HG03175 (cell line): Measurements from ENCODE around the gene EFNB2.

Source experiments
- ATAC-seq: cut with Tn5 transposase; IDR thresholded peaks from one replicate; pipeline ENCODE4 v1.9.1; 2021; ENCODE audit warnings: mild to moderate bottlenecking, moderate library complexity; ENCODE audit not compliant: unreplicated experiment

EFNB2 gene

DNA sequence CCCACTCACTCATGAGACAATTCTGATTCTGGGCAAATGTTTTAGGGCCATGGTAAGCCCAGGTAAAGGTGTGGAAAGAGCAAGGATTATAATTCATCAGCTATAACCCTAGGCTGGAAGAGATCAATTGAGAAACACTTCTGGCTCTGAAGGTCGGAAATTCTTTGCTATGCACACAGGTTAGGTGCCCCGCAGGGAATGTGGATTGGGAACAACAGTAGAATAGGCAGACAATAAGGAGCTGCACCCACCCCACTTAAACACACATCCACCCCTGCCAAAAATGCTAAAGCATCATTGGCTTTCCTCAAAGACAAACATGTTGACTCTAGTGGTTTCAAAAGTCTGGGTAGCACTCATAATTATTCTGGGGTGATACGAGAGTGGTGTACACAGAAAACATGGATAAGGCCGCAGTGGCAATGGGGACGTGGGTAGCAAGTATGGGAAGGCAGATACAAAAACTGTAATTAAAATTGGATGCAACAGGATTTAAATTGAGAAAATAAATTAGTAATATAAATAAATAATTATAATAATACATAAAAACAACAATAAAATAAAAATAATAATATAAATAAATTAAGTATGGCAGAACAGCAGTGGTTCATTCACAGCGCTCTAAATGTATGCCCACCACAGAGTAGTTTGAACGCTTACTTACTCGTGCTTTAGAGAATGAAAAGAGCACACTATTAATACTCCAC, 8.6 kb downstream of the EFNB2 start:
- no peak for ATAC-seq

DNA sequence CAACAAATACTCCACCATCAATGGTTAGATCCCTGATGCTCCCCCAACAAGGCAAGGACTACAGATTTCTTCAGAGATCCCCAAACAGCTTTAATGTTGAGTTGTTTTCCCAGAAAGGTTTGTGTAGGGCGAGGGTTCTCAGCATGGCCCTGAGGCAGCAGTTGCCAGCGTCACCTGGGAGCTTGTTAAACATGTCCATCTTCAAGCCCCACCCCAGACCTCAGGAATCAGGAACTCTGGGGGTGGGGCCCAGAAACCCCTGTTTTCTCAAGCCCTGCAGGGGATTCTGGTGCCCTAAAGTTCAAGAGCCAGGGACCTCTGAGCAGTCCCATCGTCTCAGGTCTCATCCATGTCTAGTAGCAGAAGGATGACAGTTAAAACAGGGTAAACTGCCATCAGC, 9.6 kb downstream of the EFNB2 start:
- no peak for ATAC-seq

GRCh38 chr13:106524108-106524507, 11.4 kb downstream of the EFNB2 start:
- ATAC-seq = no peak

DNA sequence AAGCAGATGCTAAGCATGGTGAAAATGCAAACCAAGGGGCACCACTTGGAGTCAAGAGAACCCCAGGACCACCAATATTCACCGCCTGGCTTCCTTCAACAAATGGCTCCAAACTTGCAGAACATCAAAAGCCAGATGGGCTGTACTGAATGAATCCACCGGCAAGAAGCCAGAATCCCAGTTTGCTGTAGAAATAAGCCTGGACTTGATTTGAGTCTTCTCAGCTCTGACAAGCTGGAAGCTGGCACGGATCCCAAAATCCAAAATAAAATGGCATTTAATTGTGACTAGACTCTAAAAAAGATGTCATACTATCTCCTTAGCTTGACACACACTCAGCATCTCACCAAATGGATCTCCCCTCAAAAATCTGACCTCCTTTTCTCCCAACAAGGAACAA, 11.9 kb downstream of the EFNB2 start:
- no peak for ATAC-seq

DNA sequence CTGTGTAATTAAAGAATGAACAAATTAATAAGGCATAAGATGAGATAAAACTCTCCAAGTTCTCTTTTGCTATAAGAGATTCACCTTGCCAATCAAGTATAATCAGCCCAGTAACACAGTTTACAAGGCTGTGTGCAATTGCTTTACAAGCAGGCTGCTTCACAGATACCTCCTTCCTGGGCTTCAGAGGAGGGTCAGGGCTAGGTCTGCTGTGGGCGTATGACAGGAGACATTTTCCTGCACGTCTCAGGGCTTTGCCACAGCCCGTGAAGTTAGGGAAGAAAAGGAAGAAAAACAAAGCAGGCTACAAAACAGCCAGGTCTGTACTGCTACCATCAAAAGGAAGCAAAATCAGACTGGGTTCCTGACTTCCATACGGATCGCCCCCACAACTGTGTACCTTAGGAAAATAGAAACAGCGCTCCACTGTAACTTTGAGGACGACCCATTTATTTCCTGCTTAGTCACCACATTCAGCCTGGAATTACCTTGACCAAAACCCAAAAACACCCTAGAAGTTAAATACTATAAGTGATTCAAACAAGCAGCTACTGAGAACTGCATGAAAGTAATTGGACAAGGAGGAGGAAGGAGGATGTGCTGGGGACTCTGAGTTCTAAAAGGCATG, 12.4 kb downstream of the EFNB2 start:
- ATAC-seq = no peak

DNA sequence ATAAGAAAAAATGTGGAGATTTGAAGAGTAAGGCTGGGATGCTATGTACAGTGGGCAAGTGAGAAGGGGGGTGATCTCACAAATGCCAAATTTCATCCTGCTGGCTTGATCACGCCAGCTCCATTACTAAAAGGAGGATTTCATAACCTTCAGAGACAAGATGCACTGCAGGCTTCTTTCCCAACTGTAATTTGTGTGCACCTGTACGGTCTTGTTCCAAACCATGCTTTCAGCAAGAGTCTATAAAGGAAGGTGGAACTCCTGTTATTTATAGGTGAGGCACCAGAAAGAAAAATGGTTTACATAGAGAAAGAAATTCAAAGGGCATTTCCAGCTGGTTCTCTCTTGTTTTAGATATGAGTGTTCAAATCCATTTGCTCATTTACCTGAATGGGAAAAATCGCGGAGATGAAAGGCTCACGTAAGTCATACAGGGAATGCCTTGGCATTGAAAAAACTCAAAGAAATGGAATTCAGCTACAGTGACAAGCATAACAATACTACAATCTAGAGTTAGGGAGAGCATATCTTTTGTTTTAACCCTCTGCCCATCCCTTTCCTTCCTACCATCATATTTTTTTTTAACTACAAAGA, 13.3 kb downstream of the EFNB2 start:
- ATAC-seq = no peak

DNA sequence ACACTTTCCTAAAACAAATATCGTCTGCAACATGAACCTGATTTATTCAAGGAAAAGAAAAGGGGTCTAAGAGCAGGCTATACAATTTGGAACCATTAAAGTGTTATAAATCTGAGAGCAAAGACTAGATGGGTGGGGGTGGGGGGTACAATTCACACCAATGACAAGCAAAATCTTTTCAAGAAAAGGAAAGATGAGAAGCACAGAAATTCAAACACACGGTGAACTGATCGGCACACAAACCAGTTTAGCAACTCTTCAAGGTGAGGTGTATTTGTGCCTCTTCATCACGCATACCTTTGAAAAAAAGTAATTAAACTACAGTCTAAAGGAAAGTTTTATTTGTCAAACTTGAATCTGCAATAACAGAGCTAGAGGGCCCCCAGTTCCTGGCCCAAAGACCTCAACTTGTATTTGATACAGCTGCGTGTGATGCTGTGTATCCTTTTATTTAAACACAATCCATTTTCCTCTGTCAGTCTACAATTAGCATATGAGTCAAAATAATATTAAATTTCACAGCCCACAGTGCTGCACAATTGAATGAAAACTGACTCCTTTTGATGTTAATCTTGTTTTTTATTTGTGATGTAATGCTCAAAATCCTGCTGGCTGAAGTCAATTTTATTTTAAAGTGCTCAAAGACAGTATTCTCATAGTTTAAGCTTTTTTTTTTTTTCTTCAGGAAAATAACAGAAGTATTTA, 14.2 kb downstream of the EFNB2 start:
- ATAC-seq = no peak

GRCh38 chr13:106520251-106521054, 15.0 kb downstream of the EFNB2 start:
- no peak for ATAC-seq

DNA sequence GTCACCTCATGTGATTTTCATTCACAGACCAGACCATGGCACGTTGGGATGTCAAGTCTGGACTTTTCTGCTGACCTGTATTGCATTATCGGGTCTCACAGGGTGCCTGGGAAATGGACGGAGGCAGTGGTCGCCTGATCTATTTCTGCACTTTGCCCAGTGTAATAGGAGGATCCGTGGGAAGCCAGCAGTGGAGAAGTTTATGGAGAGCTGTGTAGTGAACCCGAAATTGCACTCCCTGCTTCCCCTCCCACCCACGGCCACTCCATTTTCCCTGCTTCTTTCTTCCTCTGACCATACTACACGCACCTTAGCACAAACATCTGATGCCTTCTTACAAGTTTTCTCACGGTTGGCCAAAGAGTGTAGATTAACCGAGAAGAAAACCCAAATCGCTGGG, 16.9 kb downstream of the EFNB2 start:
- ATAC-seq = no peak

- no peak for ATAC-seq
Observed at GRCh38 chr13:106517109-106517847, 18.2 kb downstream of the EFNB2 start.

- ATAC-seq = no peak
Observed at GRCh38 chr13:106515635-106516254, 19.7 kb downstream of the EFNB2 start.

- no peak for ATAC-seq
Observed at GRCh38 chr13:106514928-106515634, 20.4 kb downstream of the EFNB2 start.

DNA sequence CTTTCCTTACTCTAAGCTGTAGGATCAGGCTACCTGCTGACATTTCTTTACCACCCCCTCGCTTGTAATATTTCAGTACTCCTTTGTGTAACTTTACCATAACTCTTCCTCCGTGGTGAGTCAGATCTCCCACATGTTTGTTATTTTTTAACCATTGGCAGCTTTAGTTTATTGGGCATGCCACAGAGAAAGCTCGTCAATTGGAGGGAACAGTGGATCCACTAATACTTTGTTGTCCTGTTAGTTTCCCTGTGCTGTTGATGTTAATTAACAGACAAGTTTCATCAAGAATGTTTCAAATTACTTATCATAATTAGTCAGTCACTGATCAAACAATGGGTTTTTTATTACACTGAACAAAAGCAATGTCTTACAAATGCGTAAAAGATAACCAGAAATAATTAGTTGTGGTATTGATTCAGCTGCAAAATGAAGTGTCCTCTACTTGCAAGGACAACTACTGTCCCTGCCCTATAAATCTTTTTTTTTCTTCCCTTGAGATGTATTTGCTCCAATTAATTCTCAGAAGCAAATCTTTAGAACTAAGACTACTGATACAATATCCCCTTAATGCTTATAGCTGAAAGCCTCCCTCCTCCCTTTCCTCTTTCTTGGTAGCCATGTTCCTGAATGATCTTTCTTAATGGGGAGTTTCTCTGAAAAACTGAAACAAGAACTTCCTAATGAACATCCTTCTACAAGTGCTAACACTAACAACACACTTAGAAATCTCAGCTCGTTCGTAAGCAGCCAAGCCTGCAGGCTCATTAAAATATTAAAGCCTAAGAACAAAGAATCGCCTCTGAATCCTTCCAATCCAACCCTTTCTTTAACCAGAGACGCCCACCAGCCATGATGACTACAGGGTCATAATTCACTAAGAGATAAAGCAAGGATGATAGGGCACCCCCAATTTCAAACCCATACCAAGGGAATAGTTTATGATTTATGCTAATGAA, 22.2 kb downstream of the EFNB2 start:
- ATAC-seq = no peak

DNA sequence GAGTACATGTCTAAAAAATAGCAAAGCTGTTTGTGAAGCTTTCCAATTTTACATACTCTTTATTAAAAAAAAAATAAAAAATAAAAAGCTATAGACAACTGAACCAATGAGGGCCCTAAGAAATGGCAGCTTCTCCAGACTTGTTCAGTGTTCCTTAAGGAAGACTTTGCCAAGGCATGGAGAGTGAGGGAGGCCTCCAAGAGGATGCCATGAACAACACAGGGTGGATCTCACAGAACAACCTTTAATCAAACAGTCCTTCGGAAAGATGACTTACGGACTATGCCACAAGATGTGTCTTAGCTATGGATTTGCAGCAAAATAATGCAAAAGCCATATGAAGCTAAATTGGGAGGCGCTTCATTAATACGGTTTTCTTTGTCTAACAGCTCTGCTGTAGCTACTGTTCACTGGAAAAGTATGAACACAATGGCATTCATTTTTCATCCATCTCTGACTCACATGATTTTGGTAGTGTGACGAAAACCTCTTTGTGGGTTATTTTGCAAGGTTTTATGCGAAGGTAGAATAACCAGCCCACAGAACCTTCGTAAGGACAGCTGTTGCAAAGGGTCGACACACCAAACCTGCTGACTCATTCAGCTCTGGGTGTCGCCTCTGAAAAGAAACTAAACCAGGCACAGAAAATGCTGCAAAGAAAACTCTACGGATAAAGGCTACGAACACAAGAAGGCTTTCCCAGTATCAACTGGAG, 27.7 kb downstream of the EFNB2 start:
- peak; percentile 55 for ATAC-seq

DNA sequence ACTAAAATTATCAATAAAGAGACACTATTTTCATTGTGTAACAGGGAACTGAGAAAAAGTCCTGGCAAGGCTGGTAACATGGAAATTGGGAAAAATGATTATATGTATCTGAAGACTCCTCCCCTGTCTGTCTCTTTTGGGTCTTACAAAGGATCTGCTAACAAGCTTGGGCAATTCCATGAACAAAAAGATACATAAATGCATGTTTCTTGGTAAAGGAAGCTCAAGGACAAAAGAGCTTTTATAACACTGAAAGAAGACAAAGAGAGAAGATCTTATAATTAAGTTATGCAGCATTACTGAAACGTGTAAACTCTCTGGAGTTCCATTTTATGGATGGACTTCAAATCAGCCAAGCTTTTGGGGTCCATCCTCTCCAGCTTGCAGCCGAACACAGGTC, 29.2 kb downstream of the EFNB2 start:
- ATAC-seq = no peak

- ATAC-seq = no peak
Observed at GRCh38 chr13:106505732-106506131, 29.7 kb downstream of the EFNB2 start.

DNA sequence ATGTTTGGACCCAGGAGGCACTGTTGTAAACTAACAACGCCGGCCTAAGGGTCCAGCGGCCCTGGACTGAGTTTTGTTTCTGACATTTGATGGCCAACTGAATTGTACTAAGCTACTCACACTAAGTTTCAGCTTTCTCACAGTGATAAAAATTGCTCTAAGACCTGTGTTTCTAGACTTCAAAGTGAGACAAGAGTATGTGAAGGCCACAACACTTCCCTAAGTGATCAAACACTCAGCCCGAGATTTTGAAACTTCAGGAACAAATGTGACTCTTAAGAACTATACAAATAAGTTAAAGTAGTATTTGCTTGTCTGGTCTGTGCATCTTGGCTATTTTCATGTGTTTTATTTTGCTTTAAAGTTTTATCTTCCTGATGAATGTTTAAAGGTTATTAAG, 30.2 kb downstream of the EFNB2 start:
- ATAC-seq = no peak
